H9 (cell line): ENCODE measurements around the gene MLPH. TPM values are rescaled to one million over a fixed set of nuclear protein-coding genes. Genes with fewer than 3 reads are reported as not detected.

Experiments used
- DNase-seq: peaks from one replicate; pipeline ENCODE4 v3.0.0-alpha.2; 2017
- H2AFZ ChIP-seq: one replicate; pipeline ENCODE4 v1.6.1; 2013; ENCODE audit warnings: mild to moderate bottlenecking, low read length, control low read depth, moderate library complexity
- H2AK5ac ChIP-seq: 2 replicates; pipeline ENCODE4 v1.6.1; 2013; ENCODE audit warnings: low read length, control low read depth, mixed read lengths; ENCODE audit not compliant: insufficient read length
- H2BK120ac ChIP-seq: one replicate; pipeline ENCODE4 v1.6.1; 2013; ENCODE audit warnings: low read depth, mild to moderate bottlenecking, low read length, control low read depth, inconsistent platforms; ENCODE audit not compliant: poor library complexity, severe bottlenecking
- H2BK12ac ChIP-seq: 2 replicates; pipeline ENCODE4 v1.6.1; 2013; ENCODE audit warnings: low read length, control low read depth, mixed read lengths, low read depth; ENCODE audit not compliant: insufficient read length
- H2BK15ac ChIP-seq: 2 replicates; pipeline ENCODE4 v1.6.1; 2013; ENCODE audit warnings: low read depth, low read length, control low read depth
- H2BK20ac ChIP-seq: one replicate; pipeline ENCODE4 v1.6.1; 2013; ENCODE audit warnings: low read depth, mild to moderate bottlenecking, low read length, control low read depth, inconsistent platforms; ENCODE audit not compliant: poor library complexity, severe bottlenecking
- H2BK5ac ChIP-seq: 2 replicates; pipeline ENCODE4 v1.6.1; 2013; ENCODE audit warnings: low read length, control low read depth, mixed read lengths; ENCODE audit not compliant: insufficient read length
- H3K14ac ChIP-seq: 2 replicates; pipeline ENCODE4 v1.6.1; 2013; ENCODE audit warnings: low read length, control low read depth; ENCODE audit not compliant: insufficient read depth
- H3K18ac ChIP-seq: 2 replicates; pipeline ENCODE4 v1.6.1; 2013; ENCODE audit warnings: low read depth, mild to moderate bottlenecking, mixed read lengths, low read length, control low read depth; ENCODE audit not compliant: insufficient read length
- H3K23ac ChIP-seq: 2 replicates; pipeline ENCODE4 v1.6.1; 2013; ENCODE audit warnings: low read length, control low read depth, mixed read lengths, low read depth; ENCODE audit not compliant: insufficient read length
- H3K23me2 ChIP-seq: 2 replicates; pipeline ENCODE4 v1.6.1; 2013; ENCODE audit warnings: low read depth, mild to moderate bottlenecking, mixed read lengths, low read length, control low read depth; ENCODE audit not compliant: insufficient read length, poor library complexity, severe bottlenecking
- H3K27ac ChIP-seq: 2 replicates; pipeline ENCODE4 v1.5.1; 2013; ENCODE audit warnings: low read length, control low read depth, mixed read lengths, low read depth; ENCODE audit not compliant: insufficient read length
- H3K27me3 ChIP-seq: 2 replicates; pipeline ENCODE4 v1.6.1; 2013; ENCODE audit warnings: low read length, control low read depth, inconsistent platforms; ENCODE audit not compliant: insufficient read depth
- H3K4ac ChIP-seq: 2 replicates; pipeline ENCODE4 v1.6.1; 2013; ENCODE audit warnings: low read depth, mild to moderate bottlenecking, control low read depth, inconsistent platforms, low read length, moderate library complexity
- H3K4me1 ChIP-seq: 2 replicates; pipeline ENCODE4 v1.6.1; 2013; ENCODE audit warnings: low read length, control low read depth, inconsistent platforms; ENCODE audit not compliant: insufficient read depth
- H3K4me2 ChIP-seq: 2 replicates; pipeline ENCODE4 v1.6.1; 2013; ENCODE audit warnings: low read length, control low read depth, mixed read lengths; ENCODE audit not compliant: insufficient read length, insufficient read depth
- H3K56ac ChIP-seq: 2 replicates; pipeline ENCODE4 v1.6.1; 2013; ENCODE audit warnings: low read depth, mild to moderate bottlenecking, mixed read lengths, low read length, control low read depth; ENCODE audit not compliant: insufficient read length
- H3K79me1 ChIP-seq: 2 replicates; pipeline ENCODE4 v1.6.1; 2013; ENCODE audit warnings: low read depth, mild to moderate bottlenecking, moderate library complexity, low read length, control low read depth, inconsistent platforms; ENCODE audit not compliant: insufficient read depth, poor library complexity, severe bottlenecking
- H3K79me2 ChIP-seq: 2 replicates; pipeline ENCODE4 v1.6.1; 2013; ENCODE audit warnings: low read length, control low read depth, inconsistent platforms; ENCODE audit not compliant: insufficient read depth
- H3K9ac ChIP-seq: 2 replicates; pipeline ENCODE4 v1.6.1; 2013; ENCODE audit warnings: low read length, control low read depth, mixed read lengths; ENCODE audit not compliant: insufficient read length; ENCODE audit errors: extremely low read depth
- H3K9me3 ChIP-seq: one replicate; pipeline ENCODE4 v1.6.1; 2013; ENCODE audit warnings: low read depth, low read length, inconsistent platforms; ENCODE audit not compliant: control insufficient read depth
- H3T11ph ChIP-seq: one replicate; pipeline ENCODE4 v1.6.1; 2013; ENCODE audit warnings: mild to moderate bottlenecking, low read length, control low read depth, inconsistent platforms
- H4K20me1 ChIP-seq: one replicate; pipeline ENCODE4 v1.6.1; 2013; ENCODE audit not compliant: control insufficient read depth, insufficient read length, insufficient read depth
- H4K5ac ChIP-seq: 2 replicates; pipeline ENCODE4 v1.6.1; 2013; ENCODE audit warnings: low read depth, mild to moderate bottlenecking, mixed read lengths, low read length, control low read depth; ENCODE audit not compliant: insufficient read length
- H4K8ac ChIP-seq: replicated peaks from 2 replicates; pipeline ENCODE4 v1.6.1; 2013; ENCODE audit warnings: low read length, control low read depth, mixed read lengths, low read depth; ENCODE audit not compliant: insufficient read length
- H4K91ac ChIP-seq: 2 replicates; pipeline ENCODE4 v1.6.1; 2013; ENCODE audit warnings: low read depth, mild to moderate bottlenecking, moderate library complexity, mixed read lengths, low read length, control low read depth; ENCODE audit not compliant: insufficient read length
- H3K27ac Mint-ChIP-seq, 3 experiments: 2 replicates in 2 of 3; 3 replicates in 1 of 3; pipeline ENCODE4 v1.8.0; 2020 to 2021; ENCODE audit warnings: mixed read lengths in 3 of 3, mild to moderate bottlenecking in 1 of 3, moderate library complexity in 1 of 3
- H3K27me3 Mint-ChIP-seq: 2 replicates; pipeline ENCODE4 v1.8.0; 2021; ENCODE audit warnings: low read depth, mild to moderate bottlenecking, moderate library complexity, mixed read lengths
- H3K36me3 Mint-ChIP-seq, 3 experiments: 2 replicates in 2 of 3; 3 replicates in 1 of 3; pipeline ENCODE4 v1.8.0; 2020 to 2021; ENCODE audit warnings: low read depth in 3 of 3, mixed read lengths in 3 of 3; ENCODE audit not compliant: insufficient read depth in 1 of 3
- H3K4me1 Mint-ChIP-seq, 2 experiments: 2 replicates each; pipeline ENCODE4 v1.8.0; 2020; ENCODE audit warnings: mixed read lengths in 2 of 2
- H3K4me3 Mint-ChIP-seq, 2 experiments: 2 replicates in 1 of 2; 3 replicates in 1 of 2; pipeline ENCODE4 v1.8.0; 2020 to 2021; ENCODE audit warnings: mild to moderate bottlenecking in 2 of 2, mixed read lengths in 2 of 2, moderate library complexity in 1 of 2
- H3K9me3 Mint-ChIP-seq, 2 experiments: 2 replicates in 1 of 2; 3 replicates in 1 of 2; pipeline ENCODE4 v1.8.0; 2020; ENCODE audit warnings: mild to moderate bottlenecking in 2 of 2, mixed read lengths in 2 of 2, moderate library complexity in 1 of 2
- CTCF ChIP-seq: fragments of 200-600 bp; sonication (generic); conservative IDR thresholded peaks from 3 replicates; pipeline ENCODE4 v1.8.0; 2021; ENCODE audit warnings: antibody characterized with exemption, mild to moderate bottlenecking
- WGBS: extraction: QIAGEN DNeasy Blood & Tissue Kit; methylation state at CpG from one replicate; pipeline ENCODE4 v1.1.7; 2013; ENCODE audit warnings: missing lambda C conversion rate, low lambda C conversion rate, mixed read lengths; ENCODE audit not compliant: insufficient read length; ENCODE audit errors: extremely low coverage; 5-methylcytosine and 5-hydroxymethylcytosine counted together
- total RNA-seq: library from RNA; stranded (reverse); gene quantifications from 2 replicates; pipeline ENCODE4 v1.2.1, GENCODE V29; 2021

The MLPH gene
- total RNA-seq, 1 experiment from 2014 or later, result 3.4 TPM

- Histone ChIP-seq H3K9ac (no peak overlapping the region), H3K27me3 (no peaks in the 10 kb centered on the region), H2BK12ac (no peak overlapping the region), H2AFZ (no peak overlapping the region), H3K27ac (no peak overlapping the region), H2BK5ac (no peak overlapping the region), H3K14ac (no peak overlapping the region), H3K9me3 (no peaks in the 10 kb centered on the region), H4K8ac (no peak overlapping the region), H3K4me2 (no peak overlapping the region), H3K4ac (no peak overlapping the region), H3K56ac (no peak overlapping the region), H4K91ac (no peak overlapping the region), H2AK5ac (no peak overlapping the region), H3K79me2 (no peaks in the 10 kb centered on the region), H4K5ac (no peak overlapping the region), H3K79me1 (no peaks in the 10 kb centered on the region), H3T11ph (no peak overlapping the region), H2BK120ac (no peak overlapping the region), H3K23ac (no peak overlapping the region), H3K18ac (no peak overlapping the region), H2BK15ac (no peak overlapping the region), H2BK20ac (no peak overlapping the region), H4K20me1 (no peaks in the 10 kb centered on the region), H3K23me2 (no peaks in the 10 kb centered on the region), H3K4me1 (peaks cover 16% of the 10 kb centered on the region; the same call in 1 of the 2 replicates)
- Mint-ChIP-seq H3K36me3 (no peaks in the 10 kb centered on the region; a peak in 2 of 7 replicates), H3K9me3 (no peaks in the 10 kb centered on the region; a peak in 1 of 5 replicates), H3K4me1 (peaks cover 80 to 82% of the 10 kb centered on the region in 2 experiments), H3K27me3 (peaks cover 17% of the 10 kb centered on the region), H3K27ac (peak overlapping the region in 1 of 3 experiments; percentile 37; a peak in 2 of 7 replicates), H3K4me3 (peak overlapping the region in 1 of 2 experiments; percentile 53; a peak in 1 of 5 replicates)
- no CpG with 5 or more reads among the region's 14 CpGs for WGBS
- DNase-seq, result peak; percentile 23
- TF ChIP-seq CTCF, result no peak
Observed at GRCh38 chr2:237598468-237599208, 111.6 kb downstream of the MLPH start.
